ENCODE measurements around the gene HOXB2.

GRCh38 chr17:48546137-48546923 lies 1.4 kb upstream of the HOXB2 start:
- no peak for TF ChIP-seq CTCF (IDR thresholded peaks at IDR 0.05)
- no peak for TF ChIP-seq EZH2 (IDR thresholded peaks at IDR 0.05; ENCODE audit: borderline replicate concordance, insufficient read depth, low read depth, low read length, poor library complexity, severe bottlenecking)
